H9 (cell line): ENCODE results near the gene ASTN2. TPM values are rescaled to one million over a fixed set of nuclear protein-coding genes. Genes with fewer than 3 reads are reported as not detected.

Source experiments
- DNase-seq: peaks from one replicate; pipeline ENCODE4 v3.0.0-alpha.2; 2017
- H2AFZ ChIP-seq: one replicate; pipeline ENCODE4 v1.6.1; 2013; ENCODE audit warnings: mild to moderate bottlenecking, low read length, control low read depth, moderate library complexity
- H2AK5ac ChIP-seq: 2 replicates; pipeline ENCODE4 v1.6.1; 2013; ENCODE audit warnings: low read length, control low read depth, mixed read lengths; ENCODE audit not compliant: insufficient read length
- H2BK120ac ChIP-seq: one replicate; pipeline ENCODE4 v1.6.1; 2013; ENCODE audit warnings: low read depth, mild to moderate bottlenecking, low read length, control low read depth, inconsistent platforms; ENCODE audit not compliant: poor library complexity, severe bottlenecking
- H2BK12ac ChIP-seq: 2 replicates; pipeline ENCODE4 v1.6.1; 2013; ENCODE audit warnings: low read length, control low read depth, mixed read lengths, low read depth; ENCODE audit not compliant: insufficient read length
- H2BK15ac ChIP-seq: 2 replicates; pipeline ENCODE4 v1.6.1; 2013; ENCODE audit warnings: low read depth, low read length, control low read depth
- H2BK20ac ChIP-seq: one replicate; pipeline ENCODE4 v1.6.1; 2013; ENCODE audit warnings: low read depth, mild to moderate bottlenecking, low read length, control low read depth, inconsistent platforms; ENCODE audit not compliant: poor library complexity, severe bottlenecking
- H2BK5ac ChIP-seq: 2 replicates; pipeline ENCODE4 v1.6.1; 2013; ENCODE audit warnings: low read length, control low read depth, mixed read lengths; ENCODE audit not compliant: insufficient read length
- H3K14ac ChIP-seq: 2 replicates; pipeline ENCODE4 v1.6.1; 2013; ENCODE audit warnings: low read length, control low read depth; ENCODE audit not compliant: insufficient read depth
- H3K18ac ChIP-seq: 2 replicates; pipeline ENCODE4 v1.6.1; 2013; ENCODE audit warnings: low read depth, mild to moderate bottlenecking, mixed read lengths, low read length, control low read depth; ENCODE audit not compliant: insufficient read length
- H3K23ac ChIP-seq: 2 replicates; pipeline ENCODE4 v1.6.1; 2013; ENCODE audit warnings: low read length, control low read depth, mixed read lengths, low read depth; ENCODE audit not compliant: insufficient read length
- H3K23me2 ChIP-seq: 2 replicates; pipeline ENCODE4 v1.6.1; 2013; ENCODE audit warnings: low read depth, mild to moderate bottlenecking, mixed read lengths, low read length, control low read depth; ENCODE audit not compliant: insufficient read length, poor library complexity, severe bottlenecking
- H3K27ac ChIP-seq: 2 replicates; pipeline ENCODE4 v1.5.1; 2013; ENCODE audit warnings: low read length, control low read depth, mixed read lengths, low read depth; ENCODE audit not compliant: insufficient read length
- H3K27me3 ChIP-seq: 2 replicates; pipeline ENCODE4 v1.6.1; 2013; ENCODE audit warnings: low read length, control low read depth, inconsistent platforms; ENCODE audit not compliant: insufficient read depth
- H3K4ac ChIP-seq: 2 replicates; pipeline ENCODE4 v1.6.1; 2013; ENCODE audit warnings: low read depth, mild to moderate bottlenecking, control low read depth, inconsistent platforms, low read length, moderate library complexity
- H3K4me1 ChIP-seq: 2 replicates; pipeline ENCODE4 v1.6.1; 2013; ENCODE audit warnings: low read length, control low read depth, inconsistent platforms; ENCODE audit not compliant: insufficient read depth
- H3K4me2 ChIP-seq: 2 replicates; pipeline ENCODE4 v1.6.1; 2013; ENCODE audit warnings: low read length, control low read depth, mixed read lengths; ENCODE audit not compliant: insufficient read length, insufficient read depth
- H3K56ac ChIP-seq: 2 replicates; pipeline ENCODE4 v1.6.1; 2013; ENCODE audit warnings: low read depth, mild to moderate bottlenecking, mixed read lengths, low read length, control low read depth; ENCODE audit not compliant: insufficient read length
- H3K79me1 ChIP-seq: 2 replicates; pipeline ENCODE4 v1.6.1; 2013; ENCODE audit warnings: low read depth, mild to moderate bottlenecking, moderate library complexity, low read length, control low read depth, inconsistent platforms; ENCODE audit not compliant: insufficient read depth, poor library complexity, severe bottlenecking
- H3K79me2 ChIP-seq: 2 replicates; pipeline ENCODE4 v1.6.1; 2013; ENCODE audit warnings: low read length, control low read depth, inconsistent platforms; ENCODE audit not compliant: insufficient read depth
- H3K9ac ChIP-seq: 2 replicates; pipeline ENCODE4 v1.6.1; 2013; ENCODE audit warnings: low read length, control low read depth, mixed read lengths; ENCODE audit not compliant: insufficient read length; ENCODE audit errors: extremely low read depth
- H3K9me3 ChIP-seq: one replicate; pipeline ENCODE4 v1.6.1; 2013; ENCODE audit warnings: low read depth, low read length, inconsistent platforms; ENCODE audit not compliant: control insufficient read depth
- H3T11ph ChIP-seq: one replicate; pipeline ENCODE4 v1.6.1; 2013; ENCODE audit warnings: mild to moderate bottlenecking, low read length, control low read depth, inconsistent platforms
- H4K20me1 ChIP-seq: one replicate; pipeline ENCODE4 v1.6.1; 2013; ENCODE audit not compliant: control insufficient read depth, insufficient read length, insufficient read depth
- H4K5ac ChIP-seq: 2 replicates; pipeline ENCODE4 v1.6.1; 2013; ENCODE audit warnings: low read depth, mild to moderate bottlenecking, mixed read lengths, low read length, control low read depth; ENCODE audit not compliant: insufficient read length
- H4K8ac ChIP-seq: replicated peaks from 2 replicates; pipeline ENCODE4 v1.6.1; 2013; ENCODE audit warnings: low read length, control low read depth, mixed read lengths, low read depth; ENCODE audit not compliant: insufficient read length
- H4K91ac ChIP-seq: 2 replicates; pipeline ENCODE4 v1.6.1; 2013; ENCODE audit warnings: low read depth, mild to moderate bottlenecking, moderate library complexity, mixed read lengths, low read length, control low read depth; ENCODE audit not compliant: insufficient read length
- H3K27ac Mint-ChIP-seq, 3 experiments: 2 replicates in 2 of 3; 3 replicates in 1 of 3; pipeline ENCODE4 v1.8.0; 2020 to 2021; ENCODE audit warnings: mixed read lengths in 3 of 3, mild to moderate bottlenecking in 1 of 3, moderate library complexity in 1 of 3
- H3K27me3 Mint-ChIP-seq: 2 replicates; pipeline ENCODE4 v1.8.0; 2021; ENCODE audit warnings: low read depth, mild to moderate bottlenecking, moderate library complexity, mixed read lengths
- H3K36me3 Mint-ChIP-seq, 3 experiments: 2 replicates in 2 of 3; 3 replicates in 1 of 3; pipeline ENCODE4 v1.8.0; 2020 to 2021; ENCODE audit warnings: low read depth in 3 of 3, mixed read lengths in 3 of 3; ENCODE audit not compliant: insufficient read depth in 1 of 3
- H3K4me1 Mint-ChIP-seq, 2 experiments: 2 replicates each; pipeline ENCODE4 v1.8.0; 2020; ENCODE audit warnings: mixed read lengths in 2 of 2
- H3K4me3 Mint-ChIP-seq, 2 experiments: 2 replicates in 1 of 2; 3 replicates in 1 of 2; pipeline ENCODE4 v1.8.0; 2020 to 2021; ENCODE audit warnings: mild to moderate bottlenecking in 2 of 2, mixed read lengths in 2 of 2, moderate library complexity in 1 of 2
- H3K9me3 Mint-ChIP-seq, 2 experiments: 2 replicates in 1 of 2; 3 replicates in 1 of 2; pipeline ENCODE4 v1.8.0; 2020; ENCODE audit warnings: mild to moderate bottlenecking in 2 of 2, mixed read lengths in 2 of 2, moderate library complexity in 1 of 2
- CTCF ChIP-seq: fragments of 200-600 bp; sonication (generic); conservative IDR thresholded peaks from 3 replicates; pipeline ENCODE4 v1.8.0; 2021; ENCODE audit warnings: antibody characterized with exemption, mild to moderate bottlenecking
- WGBS: extraction: QIAGEN DNeasy Blood & Tissue Kit; methylation state at CpG from one replicate; pipeline ENCODE4 v1.1.7; 2013; ENCODE audit warnings: missing lambda C conversion rate, low lambda C conversion rate, mixed read lengths; ENCODE audit not compliant: insufficient read length; ENCODE audit errors: extremely low coverage; 5-methylcytosine and 5-hydroxymethylcytosine counted together
- total RNA-seq: library from RNA; stranded (reverse); gene quantifications from 2 replicates; pipeline ENCODE4 v1.2.1, GENCODE V29; 2021

The ASTN2 gene
- total RNA-seq, 1 experiment from 2014 or later = 9.7 TPM

- Histone ChIP-seq H4K20me1 (no peaks in the 10 kb centered on the region), H3K4me1 (no peaks in the 10 kb centered on the region), H3K79me2 (no peaks in the 10 kb centered on the region), H3K4me2 (no peak overlapping the region), H3K9me3 (no peaks in the 10 kb centered on the region), H3K14ac (no peak overlapping the region), H2BK12ac (no peak overlapping the region), H2BK20ac (no peak overlapping the region), H3K27ac (no peak overlapping the region), H3T11ph (no peak overlapping the region), H3K27me3 (no peaks in the 10 kb centered on the region), H2AK5ac (no peak overlapping the region), H3K56ac (no peak overlapping the region), H3K23me2 (no peaks in the 10 kb centered on the region), H3K18ac (no peak overlapping the region), H3K4ac (no peak overlapping the region), H3K23ac (no peak overlapping the region), H3K79me1 (no peaks in the 10 kb centered on the region), H4K8ac (no peak overlapping the region), H2AFZ (no peak overlapping the region), H2BK120ac (no peak overlapping the region), H4K5ac (no peak overlapping the region), H2BK15ac (no peak overlapping the region), H2BK5ac (no peak overlapping the region), H3K9ac (no peak overlapping the region), H4K91ac (no peak overlapping the region)
- H3K27me3 Mint-ChIP-seq = peaks cover 7% of the 10 kb centered on the region
- no peaks in the 10 kb centered on the region for H3K9me3 Mint-ChIP-seq
- H3K36me3 Mint-ChIP-seq = no peaks in the 10 kb centered on the region
- peaks cover 4% of the 10 kb centered on the region in 2 experiments for H3K4me1 Mint-ChIP-seq
- WGBS = no CpG with 5 or more reads among the region's 9 CpGs
- TF ChIP-seq CTCF = no peak
- H3K4me3 Mint-ChIP-seq = no peak overlapping the region
- no peak overlapping the region for H3K27ac Mint-ChIP-seq
- DNase-seq = no peak
These were observed 681.7 kb downstream of the ASTN2 start for GRCh38 chr9:116733010-116733641.
